ENCODE measurements around the gene IGF1R.

IGF1R gene

GRCh38 chr15:98727115-98728040 is 79.0 kb downstream of the IGF1R start:
- peak; percentile 86 for DNase-seq (ENCODE audit: low spot score)

GRCh38 chr15:98728082-98728810 is 79.9 kb downstream of the IGF1R start:
- DNase-seq (ENCODE audit: low spot score) = no peak

GRCh38 chr15:98728811-98729160 is 80.4 kb downstream of the IGF1R start:
- no peak for DNase-seq (ENCODE audit: low spot score)

- no peak for DNase-seq (ENCODE audit: low spot score)
These were observed 81.2 kb downstream of the IGF1R start for GRCh38 chr15:98729446-98730042.

GRCh38 chr15:98730860-98731711 is 82.7 kb downstream of the IGF1R start:
- DNase-seq (ENCODE audit: low spot score) = no peak

GRCh38 chr15:98731712-98732450 is 83.5 kb downstream of the IGF1R start:
- DNase-seq (ENCODE audit: low spot score) = no peak

- no peak for DNase-seq (ENCODE audit: low spot score)
These were observed 84.8 kb downstream of the IGF1R start for GRCh38 chr15:98733098-98733497.

GRCh38 chr15:98734466-98735199 is 86.3 kb downstream of the IGF1R start:
- DNase-seq (ENCODE audit: low spot score) = peak; percentile 40

GRCh38 chr15:98735304-98735703 is 87.0 kb downstream of the IGF1R start:
- no peak for DNase-seq (ENCODE audit: low spot score)

- DNase-seq (ENCODE audit: low spot score) = no peak
These were observed 87.7 kb downstream of the IGF1R start for GRCh38 chr15:98735895-98736617.

GRCh38 chr15:98737159-98737558 is 88.8 kb downstream of the IGF1R start:
- DNase-seq (ENCODE audit: low spot score) = no peak

- no peak for DNase-seq (ENCODE audit: low spot score)
These were observed 89.4 kb downstream of the IGF1R start for GRCh38 chr15:98737721-98738120.

GRCh38 chr15:98738689-98739401 is 90.5 kb downstream of the IGF1R start:
- no peak for DNase-seq (ENCODE audit: low spot score)

- DNase-seq (ENCODE audit: low spot score) = no peak
These were observed 92.0 kb downstream of the IGF1R start for GRCh38 chr15:98740295-98740694.

GRCh38 chr15:98740963-98741362 is 92.6 kb downstream of the IGF1R start:
- no peak for DNase-seq (ENCODE audit: low spot score)

- no peak for DNase-seq (ENCODE audit: low spot score)
These were observed 94.8 kb downstream of the IGF1R start for GRCh38 chr15:98743177-98743576.

- DNase-seq (ENCODE audit: low spot score) = no peak
These were observed 96.2 kb downstream of the IGF1R start for GRCh38 chr15:98744506-98744905.

GRCh38 chr15:98745179-98745578 is 96.8 kb downstream of the IGF1R start:
- no peak for DNase-seq (ENCODE audit: low spot score)

All from HuH-7.5 (cell line).